H9 (cell line): Measurements from ENCODE around the gene RNF145. TPM values are rescaled to one million over a fixed set of nuclear protein-coding genes. Genes with fewer than 3 reads are reported as not detected.

Source experiments
- DNase-seq: peaks from one replicate; pipeline ENCODE4 v3.0.0-alpha.2; 2017
- H2AFZ ChIP-seq: one replicate; pipeline ENCODE4 v1.6.1; 2013; ENCODE audit warnings: mild to moderate bottlenecking, low read length, control low read depth, moderate library complexity
- H2AK5ac ChIP-seq: 2 replicates; pipeline ENCODE4 v1.6.1; 2013; ENCODE audit warnings: low read length, control low read depth, mixed read lengths; ENCODE audit not compliant: insufficient read length
- H2BK120ac ChIP-seq: one replicate; pipeline ENCODE4 v1.6.1; 2013; ENCODE audit warnings: low read depth, mild to moderate bottlenecking, low read length, control low read depth, inconsistent platforms; ENCODE audit not compliant: poor library complexity, severe bottlenecking
- H2BK12ac ChIP-seq: 2 replicates; pipeline ENCODE4 v1.6.1; 2013; ENCODE audit warnings: low read length, control low read depth, mixed read lengths, low read depth; ENCODE audit not compliant: insufficient read length
- H2BK15ac ChIP-seq: 2 replicates; pipeline ENCODE4 v1.6.1; 2013; ENCODE audit warnings: low read depth, low read length, control low read depth
- H2BK20ac ChIP-seq: one replicate; pipeline ENCODE4 v1.6.1; 2013; ENCODE audit warnings: low read depth, mild to moderate bottlenecking, low read length, control low read depth, inconsistent platforms; ENCODE audit not compliant: poor library complexity, severe bottlenecking
- H2BK5ac ChIP-seq: 2 replicates; pipeline ENCODE4 v1.6.1; 2013; ENCODE audit warnings: low read length, control low read depth, mixed read lengths; ENCODE audit not compliant: insufficient read length
- H3K14ac ChIP-seq: 2 replicates; pipeline ENCODE4 v1.6.1; 2013; ENCODE audit warnings: low read length, control low read depth; ENCODE audit not compliant: insufficient read depth
- H3K18ac ChIP-seq: 2 replicates; pipeline ENCODE4 v1.6.1; 2013; ENCODE audit warnings: low read depth, mild to moderate bottlenecking, mixed read lengths, low read length, control low read depth; ENCODE audit not compliant: insufficient read length
- H3K23ac ChIP-seq: 2 replicates; pipeline ENCODE4 v1.6.1; 2013; ENCODE audit warnings: low read length, control low read depth, mixed read lengths, low read depth; ENCODE audit not compliant: insufficient read length
- H3K23me2 ChIP-seq: 2 replicates; pipeline ENCODE4 v1.6.1; 2013; ENCODE audit warnings: low read depth, mild to moderate bottlenecking, mixed read lengths, low read length, control low read depth; ENCODE audit not compliant: insufficient read length, poor library complexity, severe bottlenecking
- H3K27ac ChIP-seq: 2 replicates; pipeline ENCODE4 v1.5.1; 2013; ENCODE audit warnings: low read length, control low read depth, mixed read lengths, low read depth; ENCODE audit not compliant: insufficient read length
- H3K27me3 ChIP-seq: 2 replicates; pipeline ENCODE4 v1.6.1; 2013; ENCODE audit warnings: low read length, control low read depth, inconsistent platforms; ENCODE audit not compliant: insufficient read depth
- H3K4ac ChIP-seq: 2 replicates; pipeline ENCODE4 v1.6.1; 2013; ENCODE audit warnings: low read depth, mild to moderate bottlenecking, control low read depth, inconsistent platforms, low read length, moderate library complexity
- H3K4me1 ChIP-seq: 2 replicates; pipeline ENCODE4 v1.6.1; 2013; ENCODE audit warnings: low read length, control low read depth, inconsistent platforms; ENCODE audit not compliant: insufficient read depth
- H3K4me2 ChIP-seq: 2 replicates; pipeline ENCODE4 v1.6.1; 2013; ENCODE audit warnings: low read length, control low read depth, mixed read lengths; ENCODE audit not compliant: insufficient read length, insufficient read depth
- H3K56ac ChIP-seq: 2 replicates; pipeline ENCODE4 v1.6.1; 2013; ENCODE audit warnings: low read depth, mild to moderate bottlenecking, mixed read lengths, low read length, control low read depth; ENCODE audit not compliant: insufficient read length
- H3K79me1 ChIP-seq: 2 replicates; pipeline ENCODE4 v1.6.1; 2013; ENCODE audit warnings: low read depth, mild to moderate bottlenecking, moderate library complexity, low read length, control low read depth, inconsistent platforms; ENCODE audit not compliant: insufficient read depth, poor library complexity, severe bottlenecking
- H3K79me2 ChIP-seq: 2 replicates; pipeline ENCODE4 v1.6.1; 2013; ENCODE audit warnings: low read length, control low read depth, inconsistent platforms; ENCODE audit not compliant: insufficient read depth
- H3K9ac ChIP-seq: 2 replicates; pipeline ENCODE4 v1.6.1; 2013; ENCODE audit warnings: low read length, control low read depth, mixed read lengths; ENCODE audit not compliant: insufficient read length; ENCODE audit errors: extremely low read depth
- H3K9me3 ChIP-seq: one replicate; pipeline ENCODE4 v1.6.1; 2013; ENCODE audit warnings: low read depth, low read length, inconsistent platforms; ENCODE audit not compliant: control insufficient read depth
- H3T11ph ChIP-seq: one replicate; pipeline ENCODE4 v1.6.1; 2013; ENCODE audit warnings: mild to moderate bottlenecking, low read length, control low read depth, inconsistent platforms
- H4K20me1 ChIP-seq: one replicate; pipeline ENCODE4 v1.6.1; 2013; ENCODE audit not compliant: control insufficient read depth, insufficient read length, insufficient read depth
- H4K5ac ChIP-seq: 2 replicates; pipeline ENCODE4 v1.6.1; 2013; ENCODE audit warnings: low read depth, mild to moderate bottlenecking, mixed read lengths, low read length, control low read depth; ENCODE audit not compliant: insufficient read length
- H4K8ac ChIP-seq: replicated peaks from 2 replicates; pipeline ENCODE4 v1.6.1; 2013; ENCODE audit warnings: low read length, control low read depth, mixed read lengths, low read depth; ENCODE audit not compliant: insufficient read length
- H4K91ac ChIP-seq: 2 replicates; pipeline ENCODE4 v1.6.1; 2013; ENCODE audit warnings: low read depth, mild to moderate bottlenecking, moderate library complexity, mixed read lengths, low read length, control low read depth; ENCODE audit not compliant: insufficient read length
- H3K27ac Mint-ChIP-seq, 3 experiments: 2 replicates in 2 of 3; 3 replicates in 1 of 3; pipeline ENCODE4 v1.8.0; 2020 to 2021; ENCODE audit warnings: mixed read lengths in 3 of 3, mild to moderate bottlenecking in 1 of 3, moderate library complexity in 1 of 3
- H3K27me3 Mint-ChIP-seq: 2 replicates; pipeline ENCODE4 v1.8.0; 2021; ENCODE audit warnings: low read depth, mild to moderate bottlenecking, moderate library complexity, mixed read lengths
- H3K36me3 Mint-ChIP-seq, 3 experiments: 2 replicates in 2 of 3; 3 replicates in 1 of 3; pipeline ENCODE4 v1.8.0; 2020 to 2021; ENCODE audit warnings: low read depth in 3 of 3, mixed read lengths in 3 of 3; ENCODE audit not compliant: insufficient read depth in 1 of 3
- H3K4me1 Mint-ChIP-seq, 2 experiments: 2 replicates each; pipeline ENCODE4 v1.8.0; 2020; ENCODE audit warnings: mixed read lengths in 2 of 2
- H3K4me3 Mint-ChIP-seq, 2 experiments: 2 replicates in 1 of 2; 3 replicates in 1 of 2; pipeline ENCODE4 v1.8.0; 2020 to 2021; ENCODE audit warnings: mild to moderate bottlenecking in 2 of 2, mixed read lengths in 2 of 2, moderate library complexity in 1 of 2
- H3K9me3 Mint-ChIP-seq, 2 experiments: 2 replicates in 1 of 2; 3 replicates in 1 of 2; pipeline ENCODE4 v1.8.0; 2020; ENCODE audit warnings: mild to moderate bottlenecking in 2 of 2, mixed read lengths in 2 of 2, moderate library complexity in 1 of 2
- CTCF ChIP-seq: fragments of 200-600 bp; sonication (generic); conservative IDR thresholded peaks from 3 replicates; pipeline ENCODE4 v1.8.0; 2021; ENCODE audit warnings: antibody characterized with exemption, mild to moderate bottlenecking
- WGBS: extraction: QIAGEN DNeasy Blood & Tissue Kit; methylation state at CpG from one replicate; pipeline ENCODE4 v1.1.7; 2013; ENCODE audit warnings: missing lambda C conversion rate, low lambda C conversion rate, mixed read lengths; ENCODE audit not compliant: insufficient read length; ENCODE audit errors: extremely low coverage; 5-methylcytosine and 5-hydroxymethylcytosine counted together
- total RNA-seq: library from RNA; stranded (reverse); gene quantifications from 2 replicates; pipeline ENCODE4 v1.2.1, GENCODE V29; 2021

RNF145 gene
- total RNA-seq, 1 experiment from 2014 or later, result 59.1 TPM

- Histone ChIP-seq H4K8ac (no peak overlapping the region), H2BK12ac (no peak overlapping the region), H3K18ac (no peak overlapping the region), H2BK20ac (no peak overlapping the region), H3K14ac (no peak overlapping the region), H2AFZ (no peak overlapping the region), H4K91ac (no peak overlapping the region), H2AK5ac (no peak overlapping the region), H3K4me2 (no peak overlapping the region), H3K9ac (no peak overlapping the region), H2BK120ac (no peak overlapping the region), H3K27ac (no peak overlapping the region), H3K23me2 (no peaks in the 10 kb centered on the region), H3T11ph (no peak overlapping the region), H3K23ac (no peak overlapping the region), H3K4me1 (no peaks in the 10 kb centered on the region), H3K79me1 (no peaks in the 10 kb centered on the region), H3K9me3 (no peaks in the 10 kb centered on the region), H4K20me1 (no peaks in the 10 kb centered on the region), H2BK15ac (no peak overlapping the region), H3K4ac (no peak overlapping the region), H2BK5ac (no peak overlapping the region), H3K27me3 (no peaks in the 10 kb centered on the region), H3K56ac (no peak overlapping the region), H3K79me2 (no peaks in the 10 kb centered on the region), H4K5ac (no peak overlapping the region)
- H3K27ac Mint-ChIP-seq, result no peak overlapping the region
- H3K9me3 Mint-ChIP-seq, result no peaks in the 10 kb centered on the region
- H3K4me1 Mint-ChIP-seq, result peaks cover 5 to 8% of the 10 kb centered on the region in 2 experiments
- no peak overlapping the region for H3K4me3 Mint-ChIP-seq
- peaks cover 6 to 28% (median 22%) of the 10 kb centered on the region in 3 experiments for H3K36me3 Mint-ChIP-seq
- TF ChIP-seq CTCF, result no peak
- WGBS, result no CpG with 5 or more reads among the region's 4 CpGs
- no peak for DNase-seq
- H3K27me3 Mint-ChIP-seq, result no peaks in the 10 kb centered on the region
These were observed 23.0 kb downstream of the RNF145 start for GRCh38 chr5:159186319-159186718.
